Glomerular visceral epithelial cell (primary cell): ENCODE results near the gene OR52I2.

ENCODE experiments used
- DNase-seq: peaks from one replicate; pipeline ENCODE4 v3.0.0-alpha.2; 2016; ENCODE audit errors: extremely low spot score

Gene OR52I2

DNA sequence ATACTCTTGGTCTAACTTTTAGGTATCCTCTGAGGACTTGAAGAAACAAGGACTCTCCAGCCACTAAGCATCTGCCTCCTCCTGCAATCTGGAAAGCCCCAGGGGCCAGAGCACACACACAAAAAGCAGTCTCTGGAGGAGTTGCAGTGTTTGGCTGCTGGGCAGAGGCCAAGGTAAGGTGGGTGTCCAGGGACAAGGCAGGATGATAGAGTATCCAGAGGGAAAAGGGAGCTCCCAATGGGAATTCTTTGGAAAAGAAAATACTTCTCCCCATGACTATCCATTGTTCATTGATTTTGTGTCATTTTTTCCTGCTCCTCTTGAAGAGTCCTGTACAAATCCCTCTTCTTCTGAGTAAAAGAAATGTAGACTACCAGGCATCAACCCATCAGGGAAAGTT, at the start of gene OR52I2:
Gene OR52I2 (plus strand): TSS at position 301 of the 400 bp plus-strand sequence.
- DNase-seq = no peak

DNA sequence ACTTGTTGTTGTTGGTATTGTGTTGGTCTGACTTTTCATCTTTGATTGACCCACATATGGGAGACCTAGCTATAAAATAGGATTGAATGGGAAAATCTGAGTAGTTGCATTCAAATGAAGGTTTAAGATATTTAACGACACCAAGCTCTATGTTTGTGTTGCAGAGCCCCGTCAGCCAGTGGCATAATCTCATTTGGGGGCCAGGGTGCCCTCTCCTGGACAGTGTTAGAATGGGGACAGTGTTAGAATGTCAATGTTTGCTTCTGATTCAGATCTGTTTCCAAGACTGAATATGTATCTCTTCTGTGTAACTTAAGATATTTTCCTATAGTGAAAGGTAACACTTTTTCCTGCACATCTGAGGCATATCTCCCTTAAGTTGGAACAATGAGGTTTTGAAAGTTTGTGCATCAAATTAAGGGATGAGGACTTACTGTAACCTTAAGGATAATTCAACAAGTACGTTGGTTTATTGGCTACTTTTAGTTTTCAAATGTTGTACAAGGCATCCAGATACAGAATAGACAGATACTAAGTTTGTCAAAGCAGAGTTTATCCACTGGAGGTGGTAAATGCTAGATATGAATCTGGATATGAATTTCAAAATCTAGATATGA, 41.8 kb upstream of the OR52I2 start:
- DNase-seq = peak; percentile 15

DNA sequence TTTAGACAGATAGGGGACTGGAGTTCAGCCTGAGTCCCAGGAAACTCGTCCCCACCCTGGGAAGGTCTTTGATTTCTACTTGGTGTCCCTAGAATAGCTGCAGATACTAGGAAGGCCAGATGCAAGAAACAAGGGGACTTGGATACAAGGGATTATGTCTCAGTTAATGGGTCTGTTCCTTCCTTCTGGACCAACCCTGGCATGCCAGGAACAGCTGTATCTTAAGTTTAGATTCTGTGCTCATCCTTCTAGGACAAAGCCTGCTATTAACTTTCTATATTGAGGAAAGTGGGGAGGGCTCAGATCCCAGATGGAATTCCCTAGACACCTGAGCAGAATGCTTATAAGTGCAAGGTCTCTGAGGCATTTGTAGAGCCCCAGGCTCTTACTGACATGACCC, 40.5 kb upstream of the OR52I2 start:
- no peak for DNase-seq

DNA sequence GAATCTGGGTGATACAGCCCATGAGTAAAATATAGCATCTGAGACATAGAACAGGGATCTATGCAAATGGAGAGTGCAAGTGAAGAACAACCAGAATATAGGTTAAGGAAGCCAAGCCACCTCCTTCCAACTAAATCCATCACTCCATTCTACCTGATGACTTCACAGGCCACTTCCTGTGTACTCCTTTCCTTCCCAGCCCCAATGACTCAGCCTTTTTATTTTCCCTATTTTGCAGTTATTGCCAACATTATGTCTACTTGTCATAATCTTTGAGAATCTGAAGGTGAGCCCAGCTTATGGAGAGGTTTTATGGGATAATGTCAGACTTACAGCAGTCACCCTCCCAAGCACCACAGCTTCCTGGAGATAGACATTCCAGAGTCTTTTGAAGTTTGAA, 38.0 kb upstream of the OR52I2 start:
- DNase-seq = no peak

DNA sequence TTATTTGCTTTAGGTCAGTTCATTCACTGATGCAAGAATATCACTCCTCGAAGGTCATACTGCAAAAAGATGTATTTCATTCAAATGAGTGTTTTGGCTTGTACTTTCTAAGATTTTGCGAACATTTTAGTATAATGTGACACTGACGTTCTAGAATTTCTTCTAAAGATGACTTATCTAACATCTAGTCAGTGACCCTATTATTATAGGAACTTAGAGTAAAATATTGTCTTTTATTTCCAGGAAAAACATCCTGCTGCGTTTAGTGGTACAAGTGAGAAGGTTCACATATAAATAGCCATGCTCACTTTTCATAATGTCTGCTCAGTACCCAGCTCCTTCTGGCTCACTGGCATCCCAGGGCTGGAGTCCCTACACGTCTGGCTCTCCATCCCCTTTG, 36.7 kb upstream of the OR52I2 start, which contains the start of gene OR52M1:
Gene OR52M1 (plus strand): TSS at position 301 of the 400 bp plus-strand sequence. CDS start 0 bp downstream, at position 301.
- DNase-seq = no peak

DNA sequence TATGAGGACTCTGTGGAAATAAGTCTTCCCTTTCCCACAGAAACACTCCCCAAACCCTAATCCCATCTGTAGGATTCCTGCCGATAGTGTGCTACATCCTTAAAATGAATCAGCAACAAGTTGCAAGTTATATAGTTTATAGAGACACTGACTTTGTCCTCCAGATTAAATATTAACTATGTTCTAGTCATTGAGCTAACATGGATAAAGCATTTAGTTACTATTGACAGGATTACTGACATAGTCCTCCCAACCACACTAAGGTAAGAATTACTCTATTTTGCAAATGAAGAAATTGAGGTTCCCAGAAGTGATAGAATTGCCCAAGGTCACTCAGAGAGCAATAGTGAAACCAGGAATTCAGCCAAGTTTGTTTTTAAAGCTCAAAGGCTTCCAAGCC, 34.7 kb upstream of the OR52I2 start:
- no peak for DNase-seq

DNA sequence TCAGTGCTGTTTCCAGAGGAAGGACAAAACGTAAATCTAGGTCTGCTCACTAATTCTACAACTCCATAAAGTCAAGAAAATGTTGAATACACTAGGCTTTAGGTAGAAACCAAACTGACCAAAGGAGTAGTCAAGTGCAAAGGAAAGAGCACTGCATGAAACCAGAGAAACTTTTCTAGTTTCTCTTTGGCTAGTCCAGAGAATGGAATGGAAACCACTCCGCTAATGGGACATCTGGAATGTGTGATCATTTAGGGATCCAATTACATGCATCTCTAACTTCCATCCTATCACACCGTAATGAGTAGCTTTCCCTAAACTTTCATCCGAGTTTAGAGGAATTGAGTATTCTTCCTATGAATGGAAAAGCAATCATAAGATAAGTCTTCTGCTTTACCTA, 34.1 kb upstream of the OR52I2 start:
- no peak for DNase-seq

DNA sequence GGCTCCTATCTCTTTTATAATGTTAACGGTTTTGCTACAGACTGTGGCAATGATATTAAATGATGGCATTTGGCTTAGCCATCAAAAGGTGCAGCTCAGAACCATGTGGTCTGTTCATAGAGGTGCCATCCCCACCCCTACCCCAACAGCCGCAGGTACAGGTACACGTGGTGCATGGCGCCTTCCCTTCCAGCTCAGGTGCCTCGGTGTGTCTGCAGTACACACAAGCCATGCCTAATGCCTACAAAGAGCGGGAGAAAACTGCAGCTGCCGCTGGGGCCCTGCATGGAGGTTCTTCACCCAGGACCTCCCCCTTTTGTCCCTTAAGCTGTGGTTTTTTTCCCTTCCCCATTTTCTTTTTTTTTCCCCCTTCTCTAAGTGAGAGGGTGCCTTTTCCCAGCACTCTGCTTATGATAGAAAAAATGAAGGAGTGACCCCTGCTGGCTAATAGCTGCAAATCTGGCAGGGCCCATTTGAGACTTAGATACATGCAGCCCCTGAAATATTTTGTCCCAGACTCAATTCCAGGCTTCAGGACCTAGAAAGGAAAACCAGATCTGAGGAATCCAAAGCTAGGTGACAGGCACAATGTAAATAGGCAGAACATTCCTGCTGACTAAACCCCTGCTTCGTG, 30.1 kb upstream of the OR52I2 start:
- DNase-seq = no peak

DNA sequence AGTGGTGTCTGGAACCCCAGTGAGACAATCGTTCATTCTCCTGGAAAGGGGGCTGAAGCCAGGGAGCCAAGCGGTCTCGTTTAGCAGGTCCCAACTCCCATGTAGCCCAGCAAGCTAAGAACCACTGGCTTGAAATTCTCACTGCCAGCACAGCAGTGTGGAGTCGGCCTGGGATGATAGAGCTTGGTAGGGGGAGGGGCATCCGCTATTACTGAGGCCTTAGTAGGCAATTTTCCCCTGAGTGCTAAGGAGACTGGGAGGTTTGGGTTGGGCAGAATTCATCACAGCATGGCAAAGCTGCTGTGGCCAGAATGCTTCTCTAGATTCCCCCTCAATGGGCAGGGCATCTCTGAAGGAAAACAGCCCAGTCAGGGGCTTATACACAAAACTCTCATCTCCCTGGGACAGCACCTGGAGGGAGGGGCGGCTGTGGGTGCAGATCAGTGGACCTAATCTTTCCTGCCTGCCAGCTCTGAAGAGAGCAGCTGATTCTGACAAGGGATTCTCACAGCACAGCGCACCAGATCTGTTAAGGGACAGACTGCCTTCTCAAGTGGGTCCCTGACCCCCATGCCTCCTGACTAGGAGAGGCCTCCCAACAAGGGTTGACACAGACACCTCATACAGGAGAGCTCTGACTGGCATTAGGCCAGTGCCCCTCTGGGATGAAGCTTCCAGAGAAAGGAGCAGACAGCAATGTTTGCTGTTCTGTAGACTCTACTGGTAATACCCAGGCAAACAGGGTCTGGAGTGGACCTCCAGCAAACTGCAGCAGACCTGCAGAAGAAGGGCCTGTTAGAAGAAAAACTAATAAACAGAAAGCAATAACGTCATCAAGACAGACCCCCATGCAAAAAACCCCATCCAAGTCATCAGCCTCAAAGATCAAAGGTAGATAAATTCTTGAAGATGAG, 21.8 kb upstream of the OR52I2 start:
- DNase-seq = no peak

DNA sequence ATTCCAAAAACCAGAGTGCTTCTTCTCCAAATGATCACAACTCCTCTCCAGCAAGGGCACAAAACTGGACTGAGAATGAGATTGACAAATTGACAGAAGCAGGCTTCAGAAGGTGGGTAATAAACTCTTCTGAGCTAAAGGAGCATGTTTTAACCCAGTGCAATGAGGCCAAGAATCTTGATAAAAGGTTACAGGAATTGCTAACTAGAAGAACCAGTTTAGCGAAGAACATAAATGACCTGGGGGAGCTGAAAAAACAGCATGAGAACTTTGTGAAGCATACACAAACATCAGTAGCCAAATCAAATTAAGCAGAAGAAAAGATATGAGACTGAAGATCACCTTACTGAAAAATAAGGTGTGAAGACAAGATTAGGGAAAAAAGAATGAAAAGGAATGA, 21.1 kb upstream of the OR52I2 start:
- DNase-seq = no peak

DNA sequence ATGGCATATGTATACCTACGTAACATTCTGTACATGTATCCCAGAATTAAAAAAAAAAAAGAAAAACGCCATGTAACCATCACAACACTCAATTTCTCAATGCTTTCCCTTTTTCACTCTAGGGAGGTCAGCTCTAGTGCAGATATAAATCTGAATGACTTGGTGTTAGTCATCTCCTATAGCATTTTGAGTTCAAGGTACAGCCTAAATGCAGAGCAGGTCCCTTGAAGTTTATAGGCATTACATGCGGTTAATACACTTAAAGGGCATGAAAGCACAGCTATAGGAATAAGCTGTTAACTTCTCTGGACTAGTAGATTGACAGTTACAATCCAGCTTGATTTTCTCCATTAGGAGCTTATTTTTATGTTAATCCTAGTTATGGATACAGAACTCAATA, 16.2 kb upstream of the OR52I2 start:
- no peak for DNase-seq

DNA sequence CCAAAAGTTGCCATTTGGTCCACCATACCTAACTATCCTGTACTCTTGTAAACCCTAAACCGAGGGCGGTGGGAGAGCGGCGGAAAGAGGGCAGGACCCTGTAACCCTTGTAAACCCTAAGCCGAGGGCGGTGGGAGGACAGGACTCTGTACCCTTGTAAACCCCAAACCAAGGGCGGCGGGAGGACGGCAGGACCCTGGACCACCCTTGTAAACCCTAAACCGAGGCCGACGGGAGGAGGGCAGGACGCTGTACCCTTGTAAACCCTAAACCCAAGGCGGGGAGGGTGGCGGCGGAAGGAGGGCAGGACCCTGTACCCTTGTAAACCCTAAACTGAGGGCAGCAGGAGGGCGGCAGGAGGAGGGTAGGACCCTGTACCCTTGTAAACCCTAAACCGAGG, 12.5 kb upstream of the OR52I2 start:
- no peak for DNase-seq

DNA sequence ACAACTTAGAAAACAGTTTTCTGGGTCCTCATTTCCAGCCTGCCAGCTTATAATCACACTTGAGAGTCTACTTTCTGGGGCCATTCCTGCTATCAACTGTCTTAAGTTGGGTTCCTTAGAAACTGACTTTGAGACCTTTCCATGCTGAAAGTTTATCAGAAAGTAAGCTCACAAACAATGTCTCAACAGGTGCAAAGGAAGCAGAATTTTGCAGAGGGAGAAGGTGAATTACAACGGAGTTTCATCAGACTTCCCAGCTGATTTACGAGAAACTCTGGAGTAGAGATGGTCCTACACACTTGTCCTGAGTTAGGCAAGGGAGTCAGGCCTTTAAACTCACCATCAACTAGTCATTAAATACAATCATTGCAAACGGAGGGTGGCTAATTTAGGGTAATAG, 4.7 kb upstream of the OR52I2 start:
- DNase-seq = no peak

DNA sequence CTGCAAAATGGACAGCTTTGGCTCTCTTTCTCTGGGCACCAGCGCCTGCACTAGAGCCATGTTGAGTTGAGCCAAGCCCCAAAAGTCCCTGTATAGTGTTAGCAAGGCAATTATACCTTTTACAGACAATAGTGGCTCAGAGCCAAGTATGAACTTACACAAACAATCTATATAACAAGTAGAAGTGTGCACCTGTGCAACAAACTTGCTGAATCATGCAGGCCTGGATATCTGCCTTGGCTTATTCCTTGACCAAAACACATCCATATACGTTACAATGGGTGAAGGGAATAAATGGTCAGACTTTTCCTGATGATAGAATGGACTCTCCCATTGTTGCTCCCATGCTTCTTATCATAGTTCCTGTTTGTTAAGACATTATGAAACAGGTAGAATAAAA, 3.8 kb upstream of the OR52I2 start:
- DNase-seq = no peak

DNA sequence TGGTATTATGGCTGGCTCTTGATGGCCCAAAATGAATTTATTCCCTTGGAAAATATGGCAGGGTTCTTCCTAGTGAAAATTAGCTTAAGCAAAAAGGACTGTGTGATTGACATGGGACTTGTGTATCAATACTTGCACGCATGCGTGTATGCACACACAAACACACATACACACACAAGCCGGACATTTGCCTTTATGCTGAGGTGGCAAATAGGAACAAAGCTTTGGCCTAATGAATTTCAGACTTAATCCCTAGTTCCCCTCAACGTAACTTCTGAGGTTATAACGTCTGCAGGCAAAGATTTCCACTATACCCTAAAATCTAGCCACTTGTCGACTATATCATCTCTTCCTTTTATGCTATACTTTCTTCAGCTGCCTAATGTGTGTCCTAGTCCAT, 2.9 kb upstream of the OR52I2 start:
- DNase-seq = no peak

DNA sequence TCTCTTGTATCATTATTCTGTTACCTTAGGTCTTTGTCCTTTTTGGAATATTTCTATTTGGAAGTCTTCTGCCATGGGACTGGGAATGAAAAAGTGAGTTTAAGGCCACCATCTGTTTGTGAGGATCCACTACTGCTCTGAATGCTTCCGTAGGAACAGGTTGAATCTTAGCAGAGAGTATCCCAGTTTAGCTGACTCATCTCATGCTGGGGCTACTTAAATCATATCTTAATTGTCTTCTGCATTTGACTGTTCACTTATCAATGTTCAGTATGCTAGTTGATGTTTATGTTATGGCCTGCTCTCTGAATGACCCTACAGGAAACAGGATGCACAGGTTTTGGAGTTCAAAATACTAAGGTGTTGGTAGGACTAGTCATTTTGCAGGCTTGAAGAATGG, 1.4 kb upstream of the OR52I2 start:
- no peak for DNase-seq

DNA sequence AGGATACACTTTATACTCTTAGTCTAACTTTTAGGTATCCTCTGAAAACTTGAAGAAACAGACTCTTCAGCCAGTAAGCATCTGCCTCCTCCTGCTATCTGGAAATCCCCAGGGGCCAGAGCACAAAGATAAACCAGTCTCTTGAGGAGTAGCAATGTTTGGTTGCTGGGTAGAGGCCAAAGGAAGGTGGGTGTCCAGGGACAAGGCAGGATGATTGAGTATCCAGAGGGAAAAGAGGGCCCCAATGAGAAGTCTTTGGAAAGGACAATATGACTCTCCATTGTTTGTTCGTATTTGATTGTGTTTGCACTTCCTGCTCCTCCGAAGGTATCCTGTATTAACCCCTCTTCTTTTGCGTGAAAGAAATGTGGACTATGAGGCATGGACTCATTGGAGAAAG, 7.5 kb downstream of the OR52I2 start:
- no peak for DNase-seq

DNA sequence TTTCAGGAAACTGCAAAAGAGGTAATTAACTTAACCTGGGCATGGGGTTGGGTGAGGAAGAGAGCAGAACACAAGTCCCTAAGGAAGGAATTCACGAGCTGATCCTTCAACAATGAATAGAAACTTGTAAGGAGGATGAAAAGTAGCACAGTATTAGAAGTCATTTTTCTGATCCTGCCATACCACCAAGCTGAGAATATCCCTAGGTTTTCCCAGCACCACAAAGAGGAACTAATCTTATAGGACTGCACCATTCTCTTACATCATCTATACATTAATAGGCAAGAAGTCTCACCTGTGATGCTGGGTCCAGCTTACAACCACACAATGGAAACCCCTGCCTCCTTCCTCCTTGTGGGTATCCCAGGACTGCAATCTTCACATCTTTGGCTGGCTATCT, 12.2 kb downstream of the OR52I2 start, which contains the start of gene OR52I1:
Gene OR52I1 (plus strand): TSS at position 301 of the 400 bp plus-strand sequence. CDS start 0 bp downstream, at position 301.
- no peak for DNase-seq

DNA sequence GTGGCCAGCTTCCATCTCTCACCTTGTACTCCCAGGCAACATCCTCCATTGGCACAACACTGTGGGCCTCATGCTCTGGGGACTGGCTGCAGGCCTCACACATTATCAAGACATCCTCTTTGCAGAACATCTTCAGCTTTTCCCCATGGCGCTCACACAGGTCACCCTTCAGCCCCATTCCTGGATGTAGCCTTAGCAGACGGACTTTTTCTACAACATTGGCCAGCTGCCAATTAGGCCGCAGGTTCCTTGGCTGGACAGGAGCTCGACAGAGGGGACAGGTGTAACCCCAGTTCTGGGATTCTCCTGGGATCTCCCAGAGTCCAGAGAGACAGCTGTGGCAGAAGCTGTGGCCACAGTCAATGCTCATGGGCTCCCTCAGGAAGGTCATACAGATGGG, 23.5 kb downstream of the OR52I2 start:
- no peak for DNase-seq

DNA sequence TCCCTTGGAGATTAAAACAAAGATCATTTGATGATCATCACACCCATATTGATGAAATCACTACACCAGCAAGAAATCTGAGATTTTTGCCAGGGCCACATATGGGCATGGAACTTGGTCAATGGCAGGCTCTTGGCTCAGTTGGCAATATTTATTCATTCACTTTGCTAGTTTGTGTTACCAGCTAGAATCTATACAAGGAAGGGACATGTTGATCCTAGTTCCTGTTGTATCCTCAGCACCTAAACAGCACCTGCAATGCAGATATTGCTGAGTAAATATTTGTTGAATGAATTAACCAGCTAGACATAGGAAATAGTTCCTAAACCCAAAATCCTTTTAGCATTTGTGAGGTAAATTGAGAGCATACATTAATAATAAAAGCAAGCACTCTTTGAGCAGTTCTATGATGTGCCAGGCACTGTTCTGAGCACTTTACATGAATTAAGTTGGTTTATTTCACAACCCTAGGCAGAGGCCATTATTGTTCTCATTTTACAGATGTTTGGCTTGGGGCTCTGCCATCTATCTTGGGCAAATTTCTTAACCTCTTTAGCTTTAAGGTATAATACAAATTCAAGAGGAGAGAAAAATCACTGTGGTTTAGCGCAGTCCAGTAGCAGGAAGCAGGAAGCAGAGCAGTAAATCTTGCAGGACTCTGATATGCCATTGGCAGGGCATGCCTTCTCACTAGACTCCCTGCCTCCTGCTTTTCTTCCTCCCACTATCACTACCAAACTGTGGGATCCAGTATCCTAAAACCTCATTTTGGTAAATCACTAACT, 24.9 kb downstream of the OR52I2 start:
- DNase-seq = peak; percentile 19

DNA sequence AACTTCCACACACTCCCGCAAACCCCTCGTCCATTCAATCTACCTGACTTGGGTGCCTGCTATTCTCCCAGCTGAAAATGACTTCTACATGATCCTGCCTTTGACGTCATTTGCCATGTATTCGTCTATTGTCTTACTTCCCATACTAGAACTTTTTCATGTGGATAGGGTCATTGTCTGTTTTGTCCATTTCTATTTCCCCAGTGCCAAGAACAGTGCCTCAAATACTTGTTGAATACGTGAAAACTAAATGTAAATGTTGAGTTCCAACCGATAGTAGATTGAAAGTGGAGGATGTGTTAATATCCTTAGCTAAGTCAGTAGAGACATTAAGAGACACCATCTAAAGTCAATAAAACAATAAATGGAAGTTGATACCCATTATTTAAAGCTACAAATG, 25.6 kb downstream of the OR52I2 start:
- no peak for DNase-seq
